NCI-H146 treated with DMSO at 0.1 percent for 48 hours (cell line): ENCODE results near the gene TMEM94.
"Not testable (repeated sequence)": the region's sequence is repeated elsewhere in the genome, so short reads cannot be mapped to it uniquely, and the experiment has no call there.

ENCODE experiments used
- DNase-seq: peaks from one replicate; lab custom pipeline; 2025; ENCODE audit not compliant: unreplicated experiment; lab: John Stamatoyannopoulos, UW

Gene TMEM94

DNA sequence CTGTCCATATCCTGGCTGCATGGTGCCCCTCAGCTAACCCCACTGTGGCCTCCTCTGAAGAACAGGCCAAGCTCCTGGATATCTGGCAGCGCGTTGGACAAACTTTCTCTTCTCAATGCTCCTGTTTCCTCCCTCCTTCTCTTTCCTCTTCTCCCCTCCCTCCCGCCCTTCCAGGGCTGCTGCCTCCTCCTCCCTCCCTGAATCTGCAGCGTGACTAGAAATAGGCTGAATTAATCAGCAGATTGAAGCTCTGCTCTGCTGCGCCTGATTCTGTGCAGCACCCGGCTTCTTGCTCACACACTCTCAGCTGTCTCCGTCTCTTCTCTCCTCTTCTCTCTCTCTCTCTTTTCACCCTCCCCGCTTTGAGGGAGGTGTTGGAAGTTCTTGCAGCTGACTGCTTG, 19.8 kb downstream of the TMEM94 start:
- no peak for DNase-seq

DNA sequence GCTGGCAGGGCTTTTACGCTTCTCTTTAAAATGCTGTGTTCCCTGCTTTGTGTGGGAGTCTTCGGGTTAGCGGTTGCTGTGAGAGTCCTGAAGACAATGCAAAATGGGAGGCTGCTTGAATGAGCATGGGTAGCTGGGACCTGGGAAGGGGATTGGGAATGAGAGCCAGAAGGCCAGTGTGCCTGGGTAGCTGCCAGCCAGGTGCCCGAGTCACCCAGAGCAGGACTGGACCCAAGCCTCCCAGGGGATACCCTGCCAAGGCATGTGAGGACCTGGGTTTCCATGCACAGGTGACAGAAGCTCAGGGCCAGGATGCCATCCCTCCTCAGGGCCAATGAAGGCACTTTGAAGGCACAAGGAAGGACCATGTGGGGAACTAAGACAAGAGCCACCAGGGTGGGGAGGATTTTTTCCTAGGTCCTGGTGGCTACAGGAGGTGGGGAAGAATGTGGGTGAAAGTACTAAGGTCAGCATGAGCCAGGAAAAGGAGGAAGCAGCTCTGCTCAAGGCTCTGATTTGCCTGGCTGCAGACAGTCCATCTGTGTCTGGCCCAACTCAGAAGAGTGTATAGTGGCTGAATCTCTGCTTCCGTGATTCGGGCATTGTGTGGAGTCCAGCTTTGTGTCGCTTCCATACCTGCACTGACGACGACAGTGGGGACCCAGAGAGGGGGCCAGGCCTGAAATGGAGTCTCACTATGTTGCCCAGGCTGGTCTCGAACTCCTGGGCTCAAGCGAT, 20.5 kb downstream of the TMEM94 start:
- DNase-seq, result no peak

DNA sequence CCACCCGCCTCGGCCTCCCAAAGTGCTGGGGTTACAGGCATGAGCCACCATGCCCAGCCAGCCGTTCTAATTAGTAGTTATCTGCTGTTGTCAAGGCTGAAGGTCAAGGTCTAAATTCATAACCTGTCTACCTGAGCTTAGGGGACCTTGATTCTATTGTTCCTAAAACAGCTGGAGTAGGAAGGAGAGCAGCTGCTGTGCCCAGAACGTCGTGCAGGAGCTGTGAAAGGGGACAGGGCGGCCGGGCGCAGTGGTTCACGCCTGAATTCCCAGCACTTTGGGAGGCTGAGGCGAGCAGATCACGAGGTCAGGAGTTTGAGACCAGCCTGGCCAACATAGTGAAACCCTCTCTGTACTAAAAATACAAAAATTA, 21.0 kb downstream of the TMEM94 start:
- DNase-seq, result not testable (repeated sequence)

DNA sequence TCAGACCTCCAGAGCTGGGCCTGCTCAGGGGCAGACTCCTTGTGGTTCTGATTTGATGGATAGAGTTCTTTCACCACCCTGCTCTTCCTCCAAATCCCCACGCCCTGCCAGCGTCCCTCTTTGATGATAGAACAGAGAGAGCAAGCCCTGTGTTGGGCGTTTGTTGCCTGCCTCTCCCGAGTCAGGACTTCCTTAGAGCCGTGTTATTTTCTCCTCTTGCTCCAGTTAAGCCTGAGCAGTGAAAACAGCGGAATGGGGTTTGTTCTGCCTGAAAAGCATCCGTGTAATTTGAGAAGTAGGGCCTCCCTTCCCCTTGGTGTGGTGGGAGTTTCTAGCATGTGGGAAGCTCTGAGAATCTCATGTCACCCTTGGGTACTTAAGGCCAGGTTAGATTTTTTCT, 22.1 kb downstream of the TMEM94 start:
- no peak for DNase-seq

DNA sequence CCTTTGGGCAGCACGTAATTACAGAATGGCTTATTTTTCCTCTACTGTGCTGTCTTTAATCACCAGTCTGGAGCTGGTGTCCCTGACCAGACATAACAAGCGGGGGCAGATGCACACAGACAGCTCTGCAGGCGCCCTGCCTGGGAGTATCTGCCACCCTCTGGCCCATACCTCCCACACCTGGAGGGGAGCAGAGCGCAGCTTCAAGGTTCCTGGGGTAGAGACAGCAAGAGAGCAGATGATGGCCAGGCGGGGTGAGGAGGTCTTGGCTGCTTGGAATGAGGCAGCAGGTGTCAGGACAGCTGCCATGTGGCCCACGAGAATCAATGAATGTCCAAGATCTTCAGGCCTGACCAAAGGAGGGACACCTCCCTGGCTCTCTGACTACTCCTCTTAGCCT, 23.8 kb downstream of the TMEM94 start:
- DNase-seq, result no peak

DNA sequence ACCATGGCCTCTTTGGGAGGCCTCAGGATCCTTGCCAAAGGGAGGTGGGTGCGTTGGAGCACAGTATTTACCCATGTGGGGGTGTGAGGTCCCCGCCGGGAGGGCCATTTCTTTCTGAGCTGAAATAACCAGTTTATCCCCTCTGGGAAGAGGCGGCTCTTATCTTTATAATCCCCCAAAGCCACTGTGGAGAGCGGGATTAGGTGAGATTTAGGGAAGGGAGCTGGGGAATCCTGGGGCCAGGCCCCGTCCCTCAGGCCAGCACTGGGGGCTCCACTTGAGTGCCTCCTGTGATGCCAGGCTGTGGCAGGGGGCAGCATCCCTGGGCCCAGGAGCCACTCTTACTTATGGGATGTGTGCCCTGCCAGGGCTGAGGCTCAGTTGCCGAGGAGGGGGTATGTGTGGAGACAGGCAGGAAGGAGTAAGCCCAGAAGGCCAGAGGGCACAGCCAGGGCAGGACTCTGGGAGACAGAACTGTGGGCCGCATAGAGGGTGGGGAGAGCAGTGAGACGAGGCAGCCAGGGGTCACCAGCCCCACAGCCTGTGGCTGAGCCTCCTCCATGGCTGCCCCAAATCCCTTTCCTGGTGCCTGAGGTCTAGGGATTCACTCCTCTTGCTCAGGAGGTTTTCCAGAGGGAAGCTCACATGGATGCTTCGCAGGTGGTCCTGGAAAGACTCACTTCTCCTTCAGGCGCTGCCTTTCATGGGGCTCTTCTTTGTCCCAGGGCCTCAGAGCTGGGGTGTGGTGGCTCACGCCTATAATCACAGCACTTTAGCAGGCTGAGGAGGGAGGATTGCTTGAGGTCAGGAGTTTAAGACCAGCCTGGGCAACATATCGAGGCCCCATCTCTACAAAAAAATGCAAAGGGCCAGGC, 25.0 kb downstream of the TMEM94 start:
- DNase-seq, result no peak

DNA sequence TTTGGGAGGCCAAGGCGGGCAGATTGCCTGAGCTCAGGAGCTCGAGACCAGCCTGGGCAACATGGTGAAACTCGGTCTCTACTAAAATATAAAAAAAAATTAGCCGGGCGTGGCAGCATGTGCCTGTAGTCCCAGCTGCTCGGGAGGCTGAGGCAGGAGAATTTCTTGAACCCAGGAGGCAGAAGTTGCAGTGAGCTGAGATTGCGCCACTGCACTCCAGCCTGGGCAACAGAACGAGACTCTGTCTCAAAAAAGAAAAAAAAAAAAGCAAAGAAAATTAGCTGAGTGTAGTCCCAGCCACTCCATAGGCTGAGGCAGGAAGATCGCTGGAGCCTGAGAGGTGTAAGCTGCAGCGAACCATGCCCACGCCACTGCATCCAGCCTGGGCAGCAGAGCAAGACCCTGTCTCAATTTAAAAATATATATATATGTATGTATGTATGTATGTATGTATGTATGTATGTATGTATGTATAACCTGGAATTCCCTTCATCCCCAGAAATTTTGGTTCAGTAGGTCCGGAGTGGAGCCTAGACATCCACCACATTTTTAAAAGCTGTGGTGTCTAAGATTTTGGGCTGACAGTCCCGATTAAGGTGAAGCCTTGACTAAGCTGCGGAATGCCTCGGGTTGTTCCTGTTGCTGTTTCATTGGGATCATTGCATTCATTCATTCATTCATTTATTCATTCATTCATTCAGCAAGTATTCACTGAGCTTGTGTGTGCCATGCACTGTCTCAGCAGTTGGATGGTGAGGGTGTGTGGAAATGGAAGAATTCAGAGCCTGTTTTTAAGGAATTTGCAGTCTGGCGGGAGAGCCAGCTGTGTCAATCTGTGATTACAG, 25.9 kb downstream of the TMEM94 start:
- DNase-seq, result no peak

DNA sequence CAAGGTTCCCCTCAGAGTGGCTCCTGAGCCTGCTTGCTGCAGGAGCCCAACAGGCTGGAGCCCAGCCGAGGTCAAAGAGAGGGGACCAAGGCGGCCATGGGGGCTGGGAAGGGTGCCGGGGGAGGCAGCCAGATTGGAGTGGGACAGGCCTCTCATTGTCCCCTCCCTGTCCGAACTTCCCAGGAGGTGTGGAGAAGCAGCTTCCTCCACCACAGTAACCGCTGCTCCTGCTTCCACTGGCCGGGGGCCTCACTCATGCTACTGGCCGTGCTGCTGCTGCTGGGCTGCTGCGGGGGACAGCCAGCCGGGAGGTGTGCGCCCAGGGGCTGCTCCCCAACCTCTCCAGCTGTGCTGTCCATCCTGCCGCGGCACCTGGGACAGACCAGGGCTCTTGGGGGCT, 29.3 kb downstream of the TMEM94 start:
- no peak for DNase-seq

DNA sequence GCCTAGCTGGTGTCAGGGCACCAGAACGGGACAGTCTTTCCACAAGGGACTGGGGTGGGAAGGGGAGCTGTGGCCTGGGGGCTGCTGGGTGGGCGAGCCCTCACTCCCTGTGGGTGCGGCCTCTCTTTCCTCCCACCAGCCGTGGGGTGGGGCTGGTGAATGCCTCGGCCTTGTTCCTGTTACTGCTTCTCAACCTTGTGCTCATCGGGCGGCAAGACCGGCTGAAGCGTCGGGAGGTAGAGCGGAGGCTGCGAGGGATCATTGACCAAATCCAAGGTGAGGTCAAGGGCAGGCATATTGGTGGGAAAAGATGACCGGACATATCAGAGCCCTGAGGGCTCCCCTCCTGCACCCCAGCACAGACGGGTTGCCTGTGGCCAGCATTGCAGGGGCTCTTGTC, 29.7 kb downstream of the TMEM94 start:
- DNase-seq, result no peak

DNA sequence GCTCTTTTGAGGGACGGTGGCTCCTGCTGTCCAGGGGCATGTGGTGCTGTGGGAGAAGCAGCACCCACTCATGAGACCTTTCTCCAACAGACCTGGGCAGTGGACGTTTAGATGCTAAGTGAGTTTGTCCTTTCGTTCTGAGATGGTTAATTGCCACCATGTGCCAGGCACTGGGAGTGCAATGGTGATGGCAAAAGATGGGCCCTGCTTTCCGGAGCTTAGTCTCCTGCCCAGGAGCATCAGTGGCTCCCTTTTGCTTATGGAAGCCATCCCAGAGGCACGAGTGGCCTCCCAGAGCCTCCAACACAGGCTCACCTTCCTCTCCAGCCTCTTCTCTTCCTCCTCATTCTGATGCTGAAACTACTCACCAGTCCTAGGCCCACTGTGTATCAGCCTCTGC, 30.5 kb downstream of the TMEM94 start:
- DNase-seq, result no peak

DNA sequence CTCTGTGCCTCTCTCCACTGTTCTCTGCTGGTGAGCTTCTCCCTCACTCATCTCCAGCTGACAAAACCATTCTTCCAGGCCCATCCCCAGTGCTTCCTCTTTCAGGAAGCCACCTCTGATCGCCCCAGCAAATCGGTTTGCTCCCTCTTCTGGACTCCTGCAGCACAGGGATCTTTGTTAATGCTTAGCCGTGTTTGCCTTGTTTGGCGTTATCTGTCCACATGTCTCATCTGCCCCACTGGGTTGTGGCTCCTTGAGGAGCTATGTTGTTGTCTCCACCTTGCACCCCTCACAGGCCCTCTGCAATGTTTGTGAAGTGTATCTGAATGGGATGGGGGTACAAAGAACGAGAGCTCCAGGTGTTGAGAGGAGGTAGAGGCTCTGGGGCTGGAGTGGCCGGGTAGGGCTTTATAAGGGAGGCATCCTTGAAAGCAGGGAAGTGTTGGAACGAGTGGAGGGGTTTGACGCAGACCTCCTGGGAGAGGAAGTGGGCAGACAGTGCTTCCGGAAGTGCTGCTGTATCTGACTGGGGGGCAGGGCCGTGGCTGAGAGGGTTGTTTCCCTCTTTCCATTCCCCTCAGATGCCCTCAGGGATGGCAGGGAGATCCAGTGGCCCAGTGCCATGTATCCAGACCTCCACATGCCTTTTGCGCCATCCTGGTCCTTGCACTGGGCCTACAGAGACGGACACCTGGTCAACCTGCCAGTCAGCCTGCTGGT, 31.1 kb downstream of the TMEM94 start:
- no peak for DNase-seq

DNA sequence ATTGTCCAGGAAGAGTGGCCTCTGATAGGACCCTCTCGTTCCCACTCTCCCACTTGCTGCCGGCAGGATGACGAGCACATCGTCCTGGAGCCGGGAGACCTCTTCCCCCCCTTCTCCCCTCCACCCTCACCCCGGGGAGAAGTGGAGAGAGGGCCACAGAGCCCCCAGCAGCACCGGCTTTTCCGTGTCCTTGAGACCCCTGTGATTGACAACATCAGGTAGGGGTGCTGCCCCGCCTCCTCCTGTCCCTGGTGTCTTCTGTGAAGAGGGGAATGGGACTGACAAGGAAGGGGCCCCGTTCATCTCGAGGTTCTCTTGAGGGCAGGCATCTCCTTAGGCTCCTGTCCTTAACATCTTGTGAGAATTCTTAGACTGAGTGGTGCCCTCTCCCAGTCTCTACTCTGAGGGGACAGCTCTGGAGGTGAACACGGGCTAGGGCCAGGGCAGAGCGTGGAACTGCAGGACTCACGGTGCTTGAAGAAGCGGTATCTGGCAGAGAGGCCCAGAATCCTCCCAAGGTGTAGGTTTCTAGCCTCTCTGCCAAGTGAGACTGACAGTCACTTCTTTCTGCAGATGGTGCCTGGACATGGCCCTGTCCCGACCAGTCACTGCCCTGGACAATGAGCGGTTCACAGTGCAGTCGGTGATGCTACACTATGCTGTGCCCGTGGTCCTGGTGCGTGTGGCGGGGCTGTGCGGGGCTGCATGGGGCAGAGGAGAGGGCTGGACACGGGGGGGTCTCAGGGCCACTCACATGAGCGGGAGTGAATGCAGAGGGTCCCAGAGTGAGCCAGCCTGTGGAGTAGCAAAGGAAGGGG, 32.5 kb downstream of the TMEM94 start:
- no peak for DNase-seq

DNA sequence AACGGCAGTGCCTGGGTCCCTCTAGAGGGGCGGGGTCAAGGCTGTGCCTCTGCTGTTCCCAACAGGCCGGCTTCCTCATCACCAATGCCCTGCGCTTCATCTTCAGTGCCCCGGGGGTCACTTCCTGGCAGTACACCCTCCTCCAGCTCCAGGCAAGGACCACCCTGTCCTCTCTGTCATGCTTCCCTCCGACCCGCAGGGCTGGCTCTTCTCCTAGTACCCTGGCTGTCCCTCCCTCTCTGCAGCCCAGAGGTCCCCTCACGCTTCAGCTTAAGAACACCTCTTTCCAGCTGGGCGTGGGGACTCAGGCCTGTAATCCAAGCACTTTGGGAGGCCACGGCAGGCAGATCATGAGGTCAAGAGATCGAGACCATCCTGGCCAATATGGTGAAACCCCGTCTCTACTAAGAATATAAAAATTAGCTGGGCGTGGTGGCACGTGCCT, 33.1 kb downstream of the TMEM94 start:
- DNase-seq, result no peak

DNA sequence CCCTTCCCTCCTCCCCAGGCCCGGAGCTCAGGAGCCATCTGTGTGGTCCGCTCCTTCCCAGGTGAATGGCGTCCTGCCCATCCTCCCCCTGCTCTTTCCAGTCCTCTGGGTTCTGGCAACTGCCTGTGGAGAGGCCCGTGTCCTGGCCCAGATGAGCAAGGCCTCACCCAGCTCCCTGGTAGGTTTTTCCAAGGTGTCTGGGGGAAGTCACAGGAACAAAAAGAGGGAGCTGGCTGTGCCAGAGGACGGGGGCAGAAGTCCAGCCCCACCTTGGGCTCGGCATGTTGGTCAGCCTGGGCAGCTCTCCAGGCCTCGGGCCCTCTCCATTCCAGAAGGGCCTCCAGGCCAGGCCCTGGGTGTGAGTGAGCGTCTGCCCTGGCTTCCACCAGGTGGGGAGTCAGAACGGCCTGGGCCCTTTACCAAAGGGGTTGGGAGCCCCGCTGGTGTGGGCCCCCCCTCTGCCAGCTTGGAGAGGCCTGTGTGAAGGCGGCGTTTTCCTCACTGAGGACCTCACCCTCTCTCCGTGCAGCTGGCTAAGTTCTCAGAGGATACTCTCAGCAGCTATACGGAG, 33.8 kb downstream of the TMEM94 start:
- DNase-seq, result no peak

DNA sequence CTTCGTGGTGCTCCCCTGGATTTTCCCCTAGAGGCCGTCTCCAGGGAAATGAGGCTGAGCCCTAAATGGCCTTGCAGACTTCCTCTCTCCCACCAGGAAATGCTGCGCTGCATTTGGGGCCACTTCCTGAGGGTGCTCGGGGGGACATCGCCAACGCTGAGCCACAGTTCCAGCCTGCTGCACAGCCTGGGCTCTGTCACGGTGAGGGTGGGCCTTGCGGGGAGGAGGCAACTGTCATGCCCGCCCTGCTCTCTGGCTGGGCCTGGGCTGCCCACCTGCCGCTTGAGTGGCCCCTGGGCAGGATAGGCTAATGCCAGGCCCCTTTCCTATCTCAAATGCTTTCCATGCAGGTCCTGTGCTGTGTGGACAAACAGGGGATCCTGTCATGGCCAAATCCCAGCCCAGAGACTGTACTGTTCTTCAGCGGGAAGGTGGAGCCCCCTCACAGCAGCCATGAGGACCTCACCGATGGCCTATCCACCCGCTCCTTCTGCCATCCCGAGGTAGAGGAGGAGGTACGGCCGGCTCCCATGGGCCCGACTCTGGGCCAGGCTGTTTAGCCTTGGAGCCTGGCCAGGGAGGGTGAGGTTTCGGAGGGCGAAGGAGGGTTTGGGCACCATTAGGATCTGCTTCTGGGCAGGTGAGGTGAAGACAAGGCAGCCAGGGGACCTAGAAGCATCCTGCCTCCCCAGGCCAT, 34.7 kb downstream of the TMEM94 start:
- DNase-seq, result no peak

DNA sequence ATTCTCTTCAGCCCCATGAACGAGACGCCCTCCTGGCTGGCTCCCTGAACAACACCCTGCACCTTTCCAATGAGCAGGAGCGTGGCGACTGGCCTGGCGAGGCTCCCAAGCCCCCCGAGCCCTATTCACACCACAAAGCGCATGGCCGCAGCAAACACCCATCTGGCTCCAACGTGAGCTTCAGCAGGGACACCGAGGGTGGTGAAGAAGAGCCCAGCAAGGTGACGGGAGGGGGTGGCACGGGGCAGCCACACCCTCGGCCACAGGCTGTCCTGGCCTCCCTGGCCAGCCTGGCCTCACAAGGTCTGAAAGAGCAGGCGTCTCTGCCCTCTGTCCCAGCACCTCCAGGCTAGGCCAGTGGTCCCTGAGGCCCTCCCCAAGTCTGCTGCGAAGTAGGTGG, 35.2 kb downstream of the TMEM94 start:
- no peak for DNase-seq

DNA sequence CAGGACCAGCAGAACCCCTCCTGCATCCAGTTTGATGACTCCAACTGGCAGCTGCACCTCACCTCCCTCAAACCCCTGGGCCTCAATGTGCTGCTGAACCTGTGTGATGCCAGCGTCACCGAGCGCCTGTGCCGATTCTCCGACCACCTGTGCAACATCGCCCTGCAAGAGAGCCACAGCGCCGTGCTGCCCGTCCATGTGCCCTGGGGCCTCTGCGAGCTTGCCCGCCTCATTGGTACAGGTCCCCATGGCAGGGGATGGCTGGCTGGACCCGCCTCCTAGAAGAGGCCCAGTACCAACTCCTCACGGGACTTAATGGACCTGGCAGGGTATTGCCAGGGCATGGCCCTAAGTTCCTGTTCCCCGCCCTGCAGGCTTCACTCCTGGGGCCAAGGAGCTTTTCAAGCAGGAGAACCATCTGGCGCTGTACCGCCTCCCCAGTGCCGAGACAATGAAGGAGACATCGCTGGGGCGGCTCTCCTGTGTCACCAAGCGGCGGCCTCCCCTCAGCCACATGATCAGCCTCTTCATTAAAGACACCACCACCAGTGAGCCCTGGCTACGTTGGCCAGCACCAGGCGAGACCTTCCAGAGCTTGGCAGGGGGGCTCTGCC, 36.2 kb downstream of the TMEM94 start:
- DNase-seq, result no peak

DNA sequence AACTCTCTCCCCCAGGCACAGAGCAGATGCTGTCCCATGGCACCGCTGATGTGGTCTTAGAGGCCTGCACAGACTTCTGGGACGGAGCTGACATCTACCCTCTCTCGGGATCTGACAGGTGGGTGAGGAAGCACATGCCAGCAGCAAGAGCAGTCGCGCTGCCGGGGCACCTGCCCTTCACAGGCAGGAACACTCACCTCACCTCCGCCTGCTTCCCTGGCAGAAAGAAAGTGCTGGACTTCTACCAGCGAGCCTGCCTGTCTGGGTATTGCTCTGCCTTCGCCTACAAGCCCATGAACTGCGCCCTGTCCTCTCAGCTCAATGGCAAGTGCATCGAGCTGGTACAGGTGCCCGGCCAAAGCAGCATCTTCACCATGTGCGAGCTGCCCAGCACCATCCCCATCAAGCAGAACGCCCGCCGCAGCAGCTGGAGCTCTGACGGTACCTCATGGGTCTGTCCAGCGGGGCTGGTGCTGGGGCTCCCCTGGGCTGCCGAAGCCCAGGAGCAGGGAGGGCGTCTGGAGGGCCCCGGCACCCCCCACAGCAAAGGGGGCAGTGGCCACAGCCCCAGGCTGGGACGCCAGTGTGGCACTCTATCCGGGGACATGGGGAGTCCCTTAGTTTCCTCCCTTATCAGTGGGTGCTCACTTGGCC, 37.2 kb downstream of the TMEM94 start:
- DNase-seq, result no peak
